Fibroblast of pulmonary artery (primary cell): ENCODE measurements around the gene CARHSP1.

Source experiments
- DNase-seq: peaks from one replicate; pipeline ENCODE4 v3.0.0-alpha.2; 2010; ENCODE audit warnings: low read depth
- H3K4me3 ChIP-seq: replicated peaks from 2 replicates; pipeline ENCODE4 v1.5.1; 2011; ENCODE audit warnings: low read depth, mild to moderate bottlenecking, control low read depth, low read length, moderate library complexity
- CTCF ChIP-seq: IDR thresholded peaks from 2 replicates; pipeline ENCODE4 v1.5.1; 2011; ENCODE audit warnings: mild to moderate bottlenecking, control low read depth, low read length, inconsistent platforms; ENCODE audit errors: missing control alignments

CARHSP1 gene

GRCh38 chr16:8831871-8832716 is 36.7 kb downstream of the CARHSP1 start:
- no peak for TF ChIP-seq CTCF
- H3K4me3 ChIP-seq, result no peak overlapping the region
- no peak for DNase-seq

- DNase-seq, result no peak
- no peak overlapping the region for H3K4me3 ChIP-seq
- no peak for TF ChIP-seq CTCF
These were observed 37.4 kb downstream of the CARHSP1 start for GRCh38 chr16:8831450-8831849.

GRCh38 chr16:8828541-8829165 is 40.2 kb downstream of the CARHSP1 start:
- DNase-seq, result peak; percentile 49
- TF ChIP-seq CTCF, result no peak
- H3K4me3 ChIP-seq, result no peak overlapping the region

- no peak overlapping the region for H3K4me3 ChIP-seq
- TF ChIP-seq CTCF, result no peak
- no peak for DNase-seq
These were observed 42.4 kb downstream of the CARHSP1 start for GRCh38 chr16:8826278-8826879.

- no peak for DNase-seq
- TF ChIP-seq CTCF, result no peak
- H3K4me3 ChIP-seq, result no peak overlapping the region
These were observed 46.4 kb downstream of the CARHSP1 start for GRCh38 chr16:8822403-8822802.

GRCh38 chr16:8819411-8820034 is 49.3 kb downstream of the CARHSP1 start:
- H3K4me3 ChIP-seq, result no peak overlapping the region
- no peak for DNase-seq
- no peak for TF ChIP-seq CTCF
